Mesendoderm (in vitro differentiated cells): ENCODE results near the gene SETD5.
"Not testable (repeated sequence)": the region's sequence is repeated elsewhere in the genome, so short reads cannot be mapped to it uniquely, and the experiment has no call there.

ENCODE experiments used
- DNase-seq: peaks from one replicate; pipeline ENCODE4 v3.0.0; 2013
- H2AK5ac ChIP-seq: 2 replicates; pipeline ENCODE4 v1.6.1; 2013; ENCODE audit warnings: low read length, inconsistent platforms
- H2BK120ac ChIP-seq: 2 replicates; pipeline ENCODE4 v1.6.1; 2013; ENCODE audit warnings: low read depth, mild to moderate bottlenecking, low read length, moderate library complexity, mixed read lengths
- H2BK15ac ChIP-seq: replicated peaks from 2 replicates; pipeline ENCODE4 v1.6.1; 2013; ENCODE audit warnings: low read depth, mild to moderate bottlenecking, moderate library complexity
- H2BK5ac ChIP-seq: 2 replicates; pipeline ENCODE4 v1.6.1; 2013; ENCODE audit warnings: low read length, inconsistent platforms
- H3K18ac ChIP-seq: 2 replicates; pipeline ENCODE4 v1.6.1; 2013; ENCODE audit warnings: mild to moderate bottlenecking, low read length, mixed read lengths
- H3K23ac ChIP-seq: one replicate; pipeline ENCODE4 v1.6.1; 2013; ENCODE audit warnings: low read length
- H3K27ac ChIP-seq: 2 replicates; pipeline ENCODE4 v1.5.1; 2013; ENCODE audit warnings: low read depth, mild to moderate bottlenecking, inconsistent platforms, low read length, moderate library complexity
- H3K27me3 ChIP-seq: 2 replicates; pipeline ENCODE4 v1.6.1; 2013; ENCODE audit warnings: low read length, control low read depth, mild to moderate bottlenecking, inconsistent platforms; ENCODE audit not compliant: insufficient read depth, poor library complexity
- H3K36me3 ChIP-seq: 2 replicates; pipeline ENCODE4 v1.6.1; 2013; ENCODE audit warnings: low read length, inconsistent platforms; ENCODE audit not compliant: control insufficient read depth, insufficient read depth
- H3K4ac ChIP-seq: one replicate; pipeline ENCODE4 v1.6.1; 2013; ENCODE audit warnings: low read depth, mild to moderate bottlenecking, low read length, moderate library complexity
- H3K4me1 ChIP-seq: 2 replicates; pipeline ENCODE4 v1.6.1; 2013; ENCODE audit warnings: low read depth, low read length, inconsistent platforms; ENCODE audit not compliant: control insufficient read depth
- H3K4me2 ChIP-seq: 2 replicates; pipeline ENCODE4 v1.6.1; 2013; ENCODE audit warnings: low read length
- H3K4me3 ChIP-seq: 2 replicates; pipeline ENCODE4 v1.5.1; 2013; ENCODE audit warnings: mild to moderate bottlenecking, low read length
- H3K56ac ChIP-seq: one replicate; pipeline ENCODE4 v1.6.1; 2013; ENCODE audit warnings: low read length
- H3K79me1 ChIP-seq: 2 replicates; pipeline ENCODE4 v1.6.1; 2013; ENCODE audit warnings: low read length, inconsistent platforms
- H3K79me2 ChIP-seq: 2 replicates; pipeline ENCODE4 v1.6.1; 2013; ENCODE audit warnings: mild to moderate bottlenecking, low read length; ENCODE audit not compliant: control insufficient read depth, insufficient read depth
- H3K9ac ChIP-seq: 2 replicates; pipeline ENCODE4 v1.6.1; 2013; ENCODE audit warnings: low read length, inconsistent platforms
- H4K5ac ChIP-seq: one replicate; pipeline ENCODE4 v1.6.1; 2013; ENCODE audit warnings: low read length
- H4K8ac ChIP-seq: one replicate; pipeline ENCODE4 v1.6.1; 2013; ENCODE audit warnings: low read depth, mild to moderate bottlenecking, control low read depth, low read length, moderate library complexity
- WGBS: extraction: QIAGEN DNeasy Blood & Tissue Kit; methylation state at CpG from one replicate; pipeline ENCODE4 v1.1.7; 2013; ENCODE audit warnings: low lambda C conversion rate, missing lambda C conversion rate; ENCODE audit not compliant: insufficient coverage; ENCODE audit errors: extremely low coverage; 5-methylcytosine and 5-hydroxymethylcytosine counted together

Gene SETD5

GRCh38 chr3:9474482-9474881 lies 77.1 kb downstream of the SETD5 start:
- Histone ChIP-seq H3K4ac (no peak overlapping the region), H3K4me2 (no peak overlapping the region), H3K23ac (no peak overlapping the region), H2BK15ac (no peak overlapping the region), H4K8ac (no peak overlapping the region), H2BK5ac (no peak overlapping the region), H4K5ac (no peak overlapping the region), H3K27ac (no peak overlapping the region), H3K9ac (no peak overlapping the region), H3K27me3 (no peaks in the 10 kb centered on the region), H3K4me1 (no peaks in the 10 kb centered on the region), H3K36me3 (peaks cover 38% of the 10 kb centered on the region), H2AK5ac (no peak overlapping the region), H3K18ac (no peak overlapping the region), H2BK120ac (no peak overlapping the region), H3K4me3 (no peak overlapping the region), H3K56ac (no peak overlapping the region), H3K79me2 (no peaks in the 10 kb centered on the region), H3K79me1 (peaks cover 7% of the 10 kb centered on the region)
- WGBS, result no CpG with 5 or more reads among the region's 6 CpGs
- DNase-seq, result no peak

DNA sequence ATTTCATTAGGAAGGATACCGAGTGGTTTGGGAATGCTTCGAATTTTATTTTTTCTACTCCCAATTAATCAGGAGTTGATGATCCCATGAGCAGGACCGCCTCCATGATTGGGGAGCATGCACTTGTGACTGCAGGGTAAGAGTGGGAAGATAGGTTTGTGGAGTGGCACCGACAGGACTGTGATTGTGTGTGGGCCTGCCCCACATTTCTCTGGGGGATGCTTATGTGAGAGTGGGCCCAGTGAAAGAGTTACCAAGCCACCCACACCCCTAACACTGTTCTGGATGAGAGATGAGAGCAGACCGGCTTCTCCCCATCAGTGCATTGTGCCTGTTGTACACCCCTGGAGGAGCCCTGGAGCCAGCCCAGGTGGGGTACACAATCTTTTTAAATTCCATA lies 79.5 kb downstream of the SETD5 start:
- Histone ChIP-seq H4K5ac (no peak overlapping the region), H2BK15ac (no peak overlapping the region), H2AK5ac (no peak overlapping the region), H3K18ac (no peak overlapping the region), H2BK5ac (no peak overlapping the region), H3K4me3 (no peak overlapping the region), H3K79me2 (no peaks in the 10 kb centered on the region), H3K23ac (no peak overlapping the region), H3K4me2 (no peak overlapping the region), H2BK120ac (no peak overlapping the region), H3K4me1 (no peaks in the 10 kb centered on the region), H3K27ac (no peak overlapping the region), H3K9ac (no peak overlapping the region), H3K36me3 (peaks cover 35% of the 10 kb centered on the region), H3K56ac (no peak overlapping the region), H4K8ac (no peak overlapping the region), H3K4ac (no peak overlapping the region), H3K79me1 (peaks cover 3% of the 10 kb centered on the region), H3K27me3 (no peaks in the 10 kb centered on the region)
- no CpG with 5 or more reads among the region's 5 CpGs for WGBS
- DNase-seq, result no peak

- no peak overlapping the region for H2BK15ac ChIP-seq
- H3K79me2 ChIP-seq, result no peaks in the 10 kb centered on the region
- no peak overlapping the region for H4K5ac ChIP-seq
- H3K27ac ChIP-seq, result no peak overlapping the region
- no peak overlapping the region for H3K4ac ChIP-seq
- no peak overlapping the region for H3K23ac ChIP-seq
- H2AK5ac ChIP-seq, result no peak overlapping the region
- H3K4me3 ChIP-seq, result no peak overlapping the region
- H3K27me3 ChIP-seq, result no peaks in the 10 kb centered on the region
- peaks cover 3% of the 10 kb centered on the region for H3K79me1 ChIP-seq
- H2BK120ac ChIP-seq, result no peak overlapping the region
- no peak overlapping the region for H4K8ac ChIP-seq
- no peak overlapping the region for H3K18ac ChIP-seq
- no peak overlapping the region for H3K9ac ChIP-seq
- peaks cover 22% of the 10 kb centered on the region for H3K36me3 ChIP-seq
- no peak overlapping the region for H2BK5ac ChIP-seq
- no peak overlapping the region for H3K4me2 ChIP-seq
- no peak for DNase-seq
- no peaks in the 10 kb centered on the region for H3K4me1 ChIP-seq
- no peak overlapping the region for H3K56ac ChIP-seq
- WGBS, result no CpG with 5 or more reads among the region's 1 CpG
These were observed 82.8 kb downstream of the SETD5 start for GRCh38 chr3:9480265-9480664.

- H2BK120ac ChIP-seq, result no peak overlapping the region
- no CpG with 5 or more reads among the region's 1 CpG for WGBS
These were observed 87.8 kb downstream of the SETD5 start for GRCh38 chr3:9485248-9485647.

GRCh38 chr3:9491506-9491905 lies 94.1 kb downstream of the SETD5 start:
- Histone ChIP-seq H3K9ac (no peak overlapping the region), H3K79me1 (no peaks in the 10 kb centered on the region), H3K4me2 (no peak overlapping the region), H4K8ac (no peak overlapping the region), H4K5ac (no peak overlapping the region), H3K56ac (no peak overlapping the region), H3K27me3 (no peaks in the 10 kb centered on the region), H2AK5ac (no peak overlapping the region), H2BK15ac (no peak overlapping the region), H3K23ac (no peak overlapping the region), H3K4me1 (no peaks in the 10 kb centered on the region), H3K4me3 (no peak overlapping the region), H2BK5ac (no peak overlapping the region), H3K36me3 (no peaks in the 10 kb centered on the region), H3K4ac (no peak overlapping the region), H3K79me2 (no peaks in the 10 kb centered on the region), H3K18ac (no peak overlapping the region), H2BK120ac (no peak overlapping the region), H3K27ac (no peak overlapping the region)
- no CpG with 5 or more reads among the region's 3 CpGs for WGBS
- DNase-seq, result no peak

More at GRCh38 chr3:9485248-9485647, 87.8 kb downstream of the SETD5 start:
- no peak overlapping the region for H3K18ac ChIP-seq
- H3K27me3 ChIP-seq, result no peaks in the 10 kb centered on the region
- no peak overlapping the region for H3K27ac ChIP-seq
- no peak overlapping the region for H3K23ac ChIP-seq
- no peaks in the 10 kb centered on the region for H3K4me1 ChIP-seq
- DNase-seq, result no peak
- H2AK5ac ChIP-seq, result no peak overlapping the region
- no peaks in the 10 kb centered on the region for H3K79me1 ChIP-seq
- no peak overlapping the region for H4K8ac ChIP-seq
- no peak overlapping the region for H4K5ac ChIP-seq
- H2BK15ac ChIP-seq, result no peak overlapping the region
- peaks cover 4% of the 10 kb centered on the region for H3K36me3 ChIP-seq
- H3K79me2 ChIP-seq, result no peaks in the 10 kb centered on the region
- no peak overlapping the region for H3K56ac ChIP-seq
- H3K4me3 ChIP-seq, result no peak overlapping the region
- no peak overlapping the region for H3K4me2 ChIP-seq
- no peak overlapping the region for H2BK5ac ChIP-seq
- no peak overlapping the region for H3K4ac ChIP-seq
- no peak overlapping the region for H3K9ac ChIP-seq

GRCh38 chr3:9494036-9494435 lies 96.6 kb downstream of the SETD5 start:
- not testable (repeated sequence) for H2BK15ac ChIP-seq
- WGBS, result no CpG with 5 or more reads among the region's 15 CpGs

More at GRCh38 chr3:9494036-9494435, 96.6 kb downstream of the SETD5 start:
- H3K4me2 ChIP-seq, H2BK120ac ChIP-seq, H3K36me3 ChIP-seq, H3K79me1 ChIP-seq, H3K79me2 ChIP-seq, H3K4ac ChIP-seq, H3K4me1 ChIP-seq, H3K23ac ChIP-seq, H3K18ac ChIP-seq, DNase-seq, H3K27ac ChIP-seq, H2AK5ac ChIP-seq, H3K4me3 ChIP-seq, H2BK5ac ChIP-seq, H4K8ac ChIP-seq, H3K56ac ChIP-seq, H3K9ac ChIP-seq, H3K27me3 ChIP-seq, H4K5ac ChIP-seq: not testable (repeated sequence)
